H9 (cell line): ENCODE measurements around the gene GLRA3. TPM values are rescaled to one million over a fixed set of nuclear protein-coding genes. Genes with fewer than 3 reads are reported as not detected.

ENCODE experiments used
- DNase-seq: peaks from one replicate; pipeline ENCODE4 v3.0.0-alpha.2; 2017
- H2AFZ ChIP-seq: one replicate; pipeline ENCODE4 v1.6.1; 2013; ENCODE audit warnings: mild to moderate bottlenecking, low read length, control low read depth, moderate library complexity
- H2AK5ac ChIP-seq: 2 replicates; pipeline ENCODE4 v1.6.1; 2013; ENCODE audit warnings: low read length, control low read depth, mixed read lengths; ENCODE audit not compliant: insufficient read length
- H2BK120ac ChIP-seq: one replicate; pipeline ENCODE4 v1.6.1; 2013; ENCODE audit warnings: low read depth, mild to moderate bottlenecking, low read length, control low read depth, inconsistent platforms; ENCODE audit not compliant: poor library complexity, severe bottlenecking
- H2BK12ac ChIP-seq: 2 replicates; pipeline ENCODE4 v1.6.1; 2013; ENCODE audit warnings: low read length, control low read depth, mixed read lengths, low read depth; ENCODE audit not compliant: insufficient read length
- H2BK15ac ChIP-seq: 2 replicates; pipeline ENCODE4 v1.6.1; 2013; ENCODE audit warnings: low read depth, low read length, control low read depth
- H2BK20ac ChIP-seq: one replicate; pipeline ENCODE4 v1.6.1; 2013; ENCODE audit warnings: low read depth, mild to moderate bottlenecking, low read length, control low read depth, inconsistent platforms; ENCODE audit not compliant: poor library complexity, severe bottlenecking
- H2BK5ac ChIP-seq: 2 replicates; pipeline ENCODE4 v1.6.1; 2013; ENCODE audit warnings: low read length, control low read depth, mixed read lengths; ENCODE audit not compliant: insufficient read length
- H3K14ac ChIP-seq: 2 replicates; pipeline ENCODE4 v1.6.1; 2013; ENCODE audit warnings: low read length, control low read depth; ENCODE audit not compliant: insufficient read depth
- H3K18ac ChIP-seq: 2 replicates; pipeline ENCODE4 v1.6.1; 2013; ENCODE audit warnings: low read depth, mild to moderate bottlenecking, mixed read lengths, low read length, control low read depth; ENCODE audit not compliant: insufficient read length
- H3K23ac ChIP-seq: 2 replicates; pipeline ENCODE4 v1.6.1; 2013; ENCODE audit warnings: low read length, control low read depth, mixed read lengths, low read depth; ENCODE audit not compliant: insufficient read length
- H3K23me2 ChIP-seq: 2 replicates; pipeline ENCODE4 v1.6.1; 2013; ENCODE audit warnings: low read depth, mild to moderate bottlenecking, mixed read lengths, low read length, control low read depth; ENCODE audit not compliant: insufficient read length, poor library complexity, severe bottlenecking
- H3K27ac ChIP-seq: 2 replicates; pipeline ENCODE4 v1.5.1; 2013; ENCODE audit warnings: low read length, control low read depth, mixed read lengths, low read depth; ENCODE audit not compliant: insufficient read length
- H3K27me3 ChIP-seq: 2 replicates; pipeline ENCODE4 v1.6.1; 2013; ENCODE audit warnings: low read length, control low read depth, inconsistent platforms; ENCODE audit not compliant: insufficient read depth
- H3K4ac ChIP-seq: 2 replicates; pipeline ENCODE4 v1.6.1; 2013; ENCODE audit warnings: low read depth, mild to moderate bottlenecking, control low read depth, inconsistent platforms, low read length, moderate library complexity
- H3K4me1 ChIP-seq: 2 replicates; pipeline ENCODE4 v1.6.1; 2013; ENCODE audit warnings: low read length, control low read depth, inconsistent platforms; ENCODE audit not compliant: insufficient read depth
- H3K4me2 ChIP-seq: 2 replicates; pipeline ENCODE4 v1.6.1; 2013; ENCODE audit warnings: low read length, control low read depth, mixed read lengths; ENCODE audit not compliant: insufficient read length, insufficient read depth
- H3K56ac ChIP-seq: 2 replicates; pipeline ENCODE4 v1.6.1; 2013; ENCODE audit warnings: low read depth, mild to moderate bottlenecking, mixed read lengths, low read length, control low read depth; ENCODE audit not compliant: insufficient read length
- H3K79me1 ChIP-seq: 2 replicates; pipeline ENCODE4 v1.6.1; 2013; ENCODE audit warnings: low read depth, mild to moderate bottlenecking, moderate library complexity, low read length, control low read depth, inconsistent platforms; ENCODE audit not compliant: insufficient read depth, poor library complexity, severe bottlenecking
- H3K79me2 ChIP-seq: 2 replicates; pipeline ENCODE4 v1.6.1; 2013; ENCODE audit warnings: low read length, control low read depth, inconsistent platforms; ENCODE audit not compliant: insufficient read depth
- H3K9ac ChIP-seq: 2 replicates; pipeline ENCODE4 v1.6.1; 2013; ENCODE audit warnings: low read length, control low read depth, mixed read lengths; ENCODE audit not compliant: insufficient read length; ENCODE audit errors: extremely low read depth
- H3K9me3 ChIP-seq: one replicate; pipeline ENCODE4 v1.6.1; 2013; ENCODE audit warnings: low read depth, low read length, inconsistent platforms; ENCODE audit not compliant: control insufficient read depth
- H3T11ph ChIP-seq: one replicate; pipeline ENCODE4 v1.6.1; 2013; ENCODE audit warnings: mild to moderate bottlenecking, low read length, control low read depth, inconsistent platforms
- H4K20me1 ChIP-seq: one replicate; pipeline ENCODE4 v1.6.1; 2013; ENCODE audit not compliant: control insufficient read depth, insufficient read length, insufficient read depth
- H4K5ac ChIP-seq: 2 replicates; pipeline ENCODE4 v1.6.1; 2013; ENCODE audit warnings: low read depth, mild to moderate bottlenecking, mixed read lengths, low read length, control low read depth; ENCODE audit not compliant: insufficient read length
- H4K8ac ChIP-seq: replicated peaks from 2 replicates; pipeline ENCODE4 v1.6.1; 2013; ENCODE audit warnings: low read length, control low read depth, mixed read lengths, low read depth; ENCODE audit not compliant: insufficient read length
- H4K91ac ChIP-seq: 2 replicates; pipeline ENCODE4 v1.6.1; 2013; ENCODE audit warnings: low read depth, mild to moderate bottlenecking, moderate library complexity, mixed read lengths, low read length, control low read depth; ENCODE audit not compliant: insufficient read length
- H3K27ac Mint-ChIP-seq, 3 experiments: 2 replicates in 2 of 3; 3 replicates in 1 of 3; pipeline ENCODE4 v1.8.0; 2020 to 2021; ENCODE audit warnings: mixed read lengths in 3 of 3, mild to moderate bottlenecking in 1 of 3, moderate library complexity in 1 of 3
- H3K27me3 Mint-ChIP-seq: 2 replicates; pipeline ENCODE4 v1.8.0; 2021; ENCODE audit warnings: low read depth, mild to moderate bottlenecking, moderate library complexity, mixed read lengths
- H3K36me3 Mint-ChIP-seq, 3 experiments: 2 replicates in 2 of 3; 3 replicates in 1 of 3; pipeline ENCODE4 v1.8.0; 2020 to 2021; ENCODE audit warnings: low read depth in 3 of 3, mixed read lengths in 3 of 3; ENCODE audit not compliant: insufficient read depth in 1 of 3
- H3K4me1 Mint-ChIP-seq, 2 experiments: 2 replicates each; pipeline ENCODE4 v1.8.0; 2020; ENCODE audit warnings: mixed read lengths in 2 of 2
- H3K4me3 Mint-ChIP-seq, 2 experiments: 2 replicates in 1 of 2; 3 replicates in 1 of 2; pipeline ENCODE4 v1.8.0; 2020 to 2021; ENCODE audit warnings: mild to moderate bottlenecking in 2 of 2, mixed read lengths in 2 of 2, moderate library complexity in 1 of 2
- H3K9me3 Mint-ChIP-seq, 2 experiments: 2 replicates in 1 of 2; 3 replicates in 1 of 2; pipeline ENCODE4 v1.8.0; 2020; ENCODE audit warnings: mild to moderate bottlenecking in 2 of 2, mixed read lengths in 2 of 2, moderate library complexity in 1 of 2
- CTCF ChIP-seq: fragments of 200-600 bp; sonication (generic); conservative IDR thresholded peaks from 3 replicates; pipeline ENCODE4 v1.8.0; 2021; ENCODE audit warnings: antibody characterized with exemption, mild to moderate bottlenecking
- WGBS: extraction: QIAGEN DNeasy Blood & Tissue Kit; methylation state at CpG from one replicate; pipeline ENCODE4 v1.1.7; 2013; ENCODE audit warnings: missing lambda C conversion rate, low lambda C conversion rate, mixed read lengths; ENCODE audit not compliant: insufficient read length; ENCODE audit errors: extremely low coverage; 5-methylcytosine and 5-hydroxymethylcytosine counted together
- total RNA-seq: library from RNA; stranded (reverse); gene quantifications from 2 replicates; pipeline ENCODE4 v1.2.1, GENCODE V29; 2021

GLRA3 gene
- total RNA-seq, 1 experiment from 2014 or later = 0.09 TPM

- H2BK120ac ChIP-seq = no peak overlapping the region
Observed at GRCh38 chr4:174635732-174636131, 193.3 kb downstream of the GLRA3 start.

More at GRCh38 chr4:174635732-174636131, 193.3 kb downstream of the GLRA3 start:
- H3K4me1 ChIP-seq = no peaks in the 10 kb centered on the region
- no peak overlapping the region for H3K56ac ChIP-seq
- H2AFZ ChIP-seq = no peak overlapping the region
- no peak overlapping the region for H3K18ac ChIP-seq
- H3K4ac ChIP-seq = no peak overlapping the region
- H3K27ac Mint-ChIP-seq = no peak overlapping the region
- no peak overlapping the region for H3K4me3 Mint-ChIP-seq
- no peak overlapping the region for H4K5ac ChIP-seq
- no peak overlapping the region for H3K4me2 ChIP-seq
- no peak overlapping the region for H3K14ac ChIP-seq
- no peaks in the 10 kb centered on the region for H3K9me3 ChIP-seq
- no peaks in the 10 kb centered on the region for H3K79me1 ChIP-seq
- no peak overlapping the region for H2BK20ac ChIP-seq
- no peak overlapping the region for H2BK5ac ChIP-seq
- H3K9ac ChIP-seq = no peak overlapping the region
- H2BK15ac ChIP-seq = no peak overlapping the region
- WGBS = no CpG with 5 or more reads among the region's 1 CpG
- H3K27me3 ChIP-seq = no peaks in the 10 kb centered on the region
- H3K23ac ChIP-seq = no peak overlapping the region
- no peak for TF ChIP-seq CTCF
- no peaks in the 10 kb centered on the region for H3K9me3 Mint-ChIP-seq
- H3K79me2 ChIP-seq = no peaks in the 10 kb centered on the region
- H3K36me3 Mint-ChIP-seq = no peaks in the 10 kb centered on the region
- no peaks in the 10 kb centered on the region for H3K23me2 ChIP-seq
- H3K27me3 Mint-ChIP-seq = no peaks in the 10 kb centered on the region
- H4K91ac ChIP-seq = no peak overlapping the region
- H3K27ac ChIP-seq = no peak overlapping the region
- H3T11ph ChIP-seq = no peak overlapping the region
- DNase-seq = no peak
- H4K8ac ChIP-seq = no peak overlapping the region
- H2AK5ac ChIP-seq = no peak overlapping the region
- peaks cover 0 to 8% of the 10 kb centered on the region in 2 experiments; a peak in 2 of 4 replicates for H3K4me1 Mint-ChIP-seq
- no peaks in the 10 kb centered on the region for H4K20me1 ChIP-seq
- no peak overlapping the region for H2BK12ac ChIP-seq
